ENCODE results near the gene TSPAN9. TPM values are rescaled to one million over a fixed set of nuclear protein-coding genes. Genes with fewer than 3 reads are reported as not detected.
A peak's percentile ranks its signal among the peaks of the same experiment; 100 is the strongest.

TSPAN9 gene
- total and polyA plus RNA-seq, 2 experiments from 2014 or later, result 6.0 to 31.5 TPM

GRCh38 chr12:3155702-3156370 is 78.7 kb downstream of the TSPAN9 start:
- Histone ChIP-seq H3K79me2 (replicated peaks; ENCODE audit: insufficient read depth) (no peaks in the 10 kb centered on the region; the same call in 1 of the 2 replicates), H3K4me2 (no peak overlapping the region; the same call in 1 of the 2 replicates), H3K4me1 (ENCODE audit: insufficient read depth) (peaks cover 22% of the 10 kb centered on the region), H3K27ac (ENCODE audit: low read depth) (peak overlapping the region; percentile 50; the same call in 1 of the 2 replicates), H3K9me2 (ENCODE audit: insufficient read depth) (no peaks in the 10 kb centered on the region), H2AFZ (no peak overlapping the region), H3K27me3 (ENCODE audit: insufficient read depth) (no peaks in the 10 kb centered on the region), H3K4me3 (no peak overlapping the region), H3F3A (replicated peaks; ENCODE audit: low read depth) (no peaks in the 10 kb centered on the region), H3K36me3 (ENCODE audit: insufficient read depth) (peaks cover 1% of the 10 kb centered on the region; the same call in 1 of the 2 replicates), H4K20me1 (replicated peaks; ENCODE audit: insufficient read depth) (peaks cover 4% of the 10 kb centered on the region; the same call in 1 of the 2 replicates)
- ATAC-seq (no peak), DNase-seq (ENCODE audit: low spot score) (no peak)
- H3K4me1 Mint-ChIP-seq, result peaks cover 47% of the 10 kb centered on the region
- H3K9me3 Mint-ChIP-seq, result no peaks in the 10 kb centered on the region; the same call in 1 of the 3 replicates
- no peak overlapping the region for H3K4me3 Mint-ChIP-seq
- peaks cover 15% of the 10 kb centered on the region for H3K27me3 Mint-ChIP-seq (ENCODE audit: insufficient read depth, low read depth, poor library complexity)
- TF ChIP-seq NANOG (IDR thresholded peaks at IDR 0.05; ENCODE audit: borderline replicate concordance), result no peak
- no peak for TF ChIP-seq EZH2phosphoT487 (IDR thresholded peaks at IDR 0.05; ENCODE audit: unreplicated experiment)
- TF ChIP-seq JUNB (IDR thresholded peaks at IDR 0.05; ENCODE audit: unreplicated experiment), result no peak
- TF ChIP-seq ETS1 (IDR thresholded peaks at IDR 0.05), result no peak
- H3K27ac Mint-ChIP-seq, result no peak overlapping the region
- H3K36me3 Mint-ChIP-seq (ENCODE audit: low read depth), result peaks cover 9% of the 10 kb centered on the region; the same call in 1 of the 3 replicates

- Histone ChIP-seq H3K4me2 (no peak overlapping the region), H3K36me3 (ENCODE audit: insufficient read depth) (peaks cover 5% of the 10 kb centered on the region; the same call in 1 of the 2 replicates), H3K79me2 (replicated peaks; ENCODE audit: insufficient read depth) (no peaks in the 10 kb centered on the region; the same call in 1 of the 2 replicates), H4K20me1 (replicated peaks; ENCODE audit: insufficient read depth) (peaks cover 4% of the 10 kb centered on the region; the same call in 1 of the 2 replicates), H2AFZ (no peak overlapping the region), H3K27me3 (ENCODE audit: insufficient read depth) (no peaks in the 10 kb centered on the region), H3K4me3 (no peak overlapping the region), H3K4me1 (ENCODE audit: insufficient read depth) (peaks cover 12% of the 10 kb centered on the region), H3K27ac (ENCODE audit: low read depth) (no peak overlapping the region), H3K9me2 (ENCODE audit: insufficient read depth) (no peaks in the 10 kb centered on the region), H3F3A (replicated peaks; ENCODE audit: low read depth) (no peaks in the 10 kb centered on the region)
- Mint-ChIP-seq H3K4me3 (no peak overlapping the region), H3K36me3 (ENCODE audit: low read depth) (peaks cover 23% of the 10 kb centered on the region), H3K9me3 (peaks cover 11% of the 10 kb centered on the region), H3K27ac (no peak overlapping the region), H3K27me3 (ENCODE audit: insufficient read depth, low read depth, poor library complexity) (peaks cover 15% of the 10 kb centered on the region), H3K4me1 (peaks cover 37% of the 10 kb centered on the region)
- DNase-seq (ENCODE audit: low spot score) (no peak), ATAC-seq (no peak)
- TF ChIP-seq EZH2 (IDR thresholded peaks at IDR 0.05; ENCODE audit: low read depth, unreplicated experiment), result no peak
- TF ChIP-seq REST (IDR thresholded peaks at IDR 0.05; ENCODE audit: unreplicated experiment), result no peak
- TF ChIP-seq CTCF (conservative IDR thresholded peaks at IDR 0.05; ENCODE audit: low read depth in 2 of 2), result no peak
- no peak for TF ChIP-seq ETS1 (IDR thresholded peaks at IDR 0.05)
- no peak for TF ChIP-seq EZH2phosphoT487 (IDR thresholded peaks at IDR 0.05; ENCODE audit: unreplicated experiment)
- TF ChIP-seq CREB1 (CRISPR knock-in tag; IDR thresholded peaks at IDR 0.05; ENCODE audit: low read depth), result no peak
- no peak for TF ChIP-seq STAT1 (IDR thresholded peaks at IDR 0.05; ENCODE audit: unreplicated experiment)
These were observed 80.6 kb downstream of the TSPAN9 start for GRCh38 chr12:3157581-3158323.
